Measurements from ENCODE around the gene TUBGCP5. TPM values are rescaled to one million over a fixed set of nuclear protein-coding genes. Genes with fewer than 3 reads are reported as not detected.

Gene TUBGCP5
- total and polyA plus RNA-seq, 10 of the 15 experiments (the other 5 are each of a cell fraction or from before 2014, with no cell fraction given), result 6.4 to 29.2 (median 20.2) TPM

DNA sequence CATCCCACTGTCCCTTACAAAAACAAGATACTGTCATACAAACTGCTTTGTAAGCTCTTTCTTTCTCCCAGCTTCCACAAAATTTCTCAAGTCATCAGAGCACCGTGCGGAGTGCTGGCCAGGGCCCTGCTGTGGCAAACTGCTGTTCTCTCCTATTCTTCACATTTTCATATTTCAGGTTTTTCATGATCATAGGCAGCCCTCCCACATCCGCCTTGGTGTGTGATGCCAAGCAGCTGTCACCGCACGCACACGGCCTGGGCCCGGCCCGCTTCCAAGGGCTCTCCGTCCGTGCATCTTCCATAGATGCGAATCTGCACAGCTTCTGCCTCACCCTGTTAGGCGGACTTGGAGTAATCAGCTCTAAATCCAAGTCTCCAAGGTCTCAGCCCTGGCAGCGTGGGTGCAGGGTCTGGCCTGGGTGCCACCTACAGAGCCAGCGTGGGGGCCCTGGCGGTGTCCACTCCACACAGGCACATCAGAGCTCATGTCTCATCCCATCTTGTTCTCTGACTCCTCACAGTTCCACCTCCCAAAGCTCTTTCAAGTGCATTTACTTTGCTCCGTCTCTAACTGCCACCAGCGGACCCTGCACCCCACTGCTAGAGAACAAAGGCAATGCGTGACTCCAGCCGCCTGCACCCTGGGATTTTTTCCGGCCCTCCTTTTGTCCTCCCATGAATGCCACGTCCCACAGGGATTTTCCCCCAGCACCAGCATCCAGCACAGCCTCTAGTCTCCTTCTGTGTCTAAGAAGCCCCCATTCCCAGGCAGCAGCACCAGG lies 86.4 kb downstream of the TUBGCP5 start:
- peaks cover 5% of the 10 kb centered on the region; the same call in 1 of the 2 replicates for H3K4me1 ChIP-seq (ENCODE audit: control insufficient read depth, insufficient read depth, low read length)
- H3K27ac ChIP-seq (ENCODE audit: control insufficient read depth, insufficient read depth), result no peak overlapping the region
- intact Hi-C loops (cut with micrococcal nuclease; ENCODE audit: unreplicated experiment) (no loop called here), in situ Hi-C loops (cut with MboI) (no loop called here)
- no peak overlapping the region for H2AFZ ChIP-seq (ENCODE audit: control insufficient read depth, low read depth, low read length)
- no TSS peak for BruUV-seq (replicated peaks)
- DNase-seq (ENCODE audit: low read depth, low spot score) (no peak), FAIRE-seq (no peak), ATAC-seq (no peak)
- H3K4me2 ChIP-seq (ENCODE audit: control insufficient read depth, insufficient read depth), result no peak overlapping the region
- SMC1A ChIA-PET (ENCODE audit: uncharacterized antibody, unreplicated experiment), result interaction anchor here (1.2 kb wide), 1 partner anchor 18 kb away, joined by 3 read pairs; no protein-coding TSS in a partner anchor
- POLR2A ChIA-PET, result no interaction called here
- H3K27me3 ChIP-seq (replicated peaks in 1 of 2; ENCODE audit: control insufficient read depth in 2 of 2, insufficient read depth in 2 of 2, low read length in 1 of 2), result no peaks in the 10 kb centered on the region
- 85% methylated on average over 21 of the region's 21 CpGs for WGBS (ENCODE audit: insufficient coverage, insufficient replicate concordance, low lambda C conversion rate, missing lambda C conversion rate)
- no peaks in the 10 kb centered on the region; a peak in 1 of 4 replicates for H3K36me3 ChIP-seq (ENCODE audit: control insufficient read depth in 2 of 2, insufficient read depth in 2 of 2, low read length in 1 of 2)
- no peak overlapping the region for H3K4me3 ChIP-seq
- TF ChIP-seq TAF1 (IDR thresholded peaks at IDR 0.05; ENCODE audit: borderline replicate concordance, low read depth, low read length) (no peak), RFX5 (IDR thresholded peaks at IDR 0.05; ENCODE audit: low read depth, low read length) (no peak), STAT1 (conservative IDR thresholded peaks at IDR 0.05) (no peak)
- TF ChIP-seq, protein P1, sequence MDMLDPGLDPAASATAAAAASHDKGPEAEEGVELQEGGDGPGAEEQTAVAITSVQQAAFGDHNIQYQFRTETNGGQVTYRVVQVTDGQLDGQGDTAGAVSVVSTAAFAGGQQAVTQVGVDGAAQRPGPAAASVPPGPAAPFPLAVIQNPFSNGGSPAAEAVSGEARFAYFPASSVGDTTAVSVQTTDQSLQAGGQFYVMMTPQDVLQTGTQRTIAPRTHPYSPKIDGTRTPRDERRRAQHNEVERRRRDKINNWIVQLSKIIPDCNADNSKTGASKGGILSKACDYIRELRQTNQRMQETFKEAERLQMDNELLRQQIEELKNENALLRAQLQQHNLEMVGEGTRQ (IDR thresholded peaks at IDR 0.05; ENCODE audit: borderline replicate concordance, low read depth, low read length), result no peak
- H3K79me2 ChIP-seq (ENCODE audit: control insufficient read depth, insufficient read depth, low read length), result peaks cover 12% of the 10 kb centered on the region
- RAD21 ChIA-PET (ENCODE audit: unreplicated experiment), result no interaction called here
- H4K20me1 ChIP-seq (ENCODE audit: control insufficient read depth, insufficient read depth), result no peaks in the 10 kb centered on the region
- no peak overlapping the region for H3K9ac ChIP-seq (ENCODE audit: control insufficient read depth, insufficient read depth, low read length)
- CTCF ChIA-PET, result interaction anchor here (0.6 kb wide), 1 partner anchor 17 kb away, joined by 3 read pairs; no protein-coding TSS in a partner anchor
- H3K9me3 ChIP-seq (replicated peaks; ENCODE audit: control insufficient read depth, insufficient read depth, low read length), result no peaks in the 10 kb centered on the region
